ENCODE measurements around the gene STEAP1B. TPM values are rescaled to one million over a fixed set of nuclear protein-coding genes. Genes with fewer than 3 reads are reported as not detected.

The STEAP1B gene
- total and polyA plus RNA-seq, 2 of the 4 experiments (the other 2 are of a cell fraction): 7.9 to 13.8 TPM

DNA sequence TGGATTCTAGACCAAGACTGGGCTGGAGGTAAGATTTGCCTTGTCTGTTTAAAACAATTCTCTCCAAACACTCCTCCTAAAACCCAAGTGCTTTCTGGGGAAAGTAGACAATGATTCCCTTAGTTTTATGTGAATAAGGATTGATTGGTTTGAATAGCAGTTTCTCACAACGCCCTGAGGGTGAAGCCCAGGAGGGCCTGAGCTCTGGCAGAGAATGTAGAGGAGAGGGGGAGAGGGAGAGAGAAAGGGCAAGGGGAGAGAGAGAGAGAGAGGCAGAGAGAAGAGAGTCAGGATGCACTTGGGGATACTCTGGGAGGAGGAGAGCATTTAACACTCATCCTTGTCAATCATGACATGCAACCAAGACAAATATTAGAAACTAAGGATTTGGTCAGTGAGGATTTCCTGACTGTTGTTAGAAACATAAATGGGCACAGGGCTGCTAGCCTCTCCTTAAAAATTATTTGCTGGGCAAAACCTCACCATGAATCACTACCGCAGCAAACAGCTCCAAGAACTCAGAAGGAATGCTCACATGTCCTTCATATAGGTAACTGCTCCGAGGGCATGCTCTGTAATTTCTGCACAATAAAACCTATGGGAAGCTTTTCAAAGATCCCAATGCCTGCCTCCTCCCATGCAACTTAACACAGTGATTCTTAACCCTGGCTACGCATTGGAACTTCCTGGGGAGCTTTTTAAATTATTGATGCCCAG is 87.9 kb downstream of the STEAP1B start:
- Histone ChIP-seq H2BK120ac (ENCODE audit: low read depth, low read length) (no peak overlapping the region), H3K27me3 (ENCODE audit: control insufficient read depth, insufficient read depth, low read length) (no peaks in the 10 kb centered on the region), H3K27ac (ENCODE audit: insufficient read depth, low read length) (no peak overlapping the region), H3K9me1 (ENCODE audit: insufficient read depth, low read length) (no peaks in the 10 kb centered on the region), H4K5ac (ENCODE audit: low read depth, low read length) (no peak overlapping the region), H2BK15ac (ENCODE audit: low read depth, low read length) (no peak overlapping the region), H2AFZ (replicated peaks; ENCODE audit: low read length, poor library complexity) (no peak overlapping the region), H3K4me2 (ENCODE audit: low read depth, low read length) (no peak overlapping the region), H3K4ac (ENCODE audit: low read depth, low read length) (no peak overlapping the region), H4K20me1 (ENCODE audit: insufficient read depth, low read length) (no peaks in the 10 kb centered on the region), H3K4me3 (ENCODE audit: insufficient read depth, low read depth, low read length) (no peak overlapping the region), H4K91ac (ENCODE audit: insufficient read depth, low read depth, low read length) (no peak overlapping the region), H3K36me3 (ENCODE audit: control insufficient read depth, insufficient read depth, low read length) (no peaks in the 10 kb centered on the region), H3K56ac (ENCODE audit: extremely low read depth, insufficient read depth, low read length) (no peak overlapping the region), H3K23ac (ENCODE audit: low read depth, low read length) (no peak overlapping the region), H3K9ac (ENCODE audit: low read depth, low read length) (no peak overlapping the region), H2AK5ac (ENCODE audit: low read depth, low read length) (no peak overlapping the region), H3K14ac (replicated peaks; ENCODE audit: low read depth, low read length) (no peak overlapping the region), H3K79me1 (ENCODE audit: low read depth in 1 of 2, low read length in 2 of 2) (no peaks in the 10 kb centered on the region), H3K18ac (ENCODE audit: low read depth, low read length) (no peak overlapping the region), H2AK9ac (replicated peaks; ENCODE audit: low read depth, low read length, poor library complexity) (no peak overlapping the region), H2BK20ac (ENCODE audit: low read depth, low read length) (no peak overlapping the region), H2BK5ac (ENCODE audit: low read depth, low read length, poor library complexity, severe bottlenecking) (no peak overlapping the region), H3K9me3 (ENCODE audit: control insufficient read depth, insufficient read depth, low read length) (no peaks in the 10 kb centered on the region), H3K4me1 (ENCODE audit: control insufficient read depth, insufficient read depth, low read length) (no peaks in the 10 kb centered on the region), H4K8ac (ENCODE audit: low read depth in 2 of 2, low read length in 2 of 2) (no peak overlapping the region)
- no peak for DNase-seq
- no peak for TF ChIP-seq MXI1 (IDR thresholded peaks at IDR 0.05; ENCODE audit: borderline replicate concordance, low read depth, low read length)
- TF ChIP-seq POLR2A (IDR thresholded peaks at IDR 0.05; ENCODE audit: low read depth, low read length): no peak
- TF ChIP-seq RFX5 (IDR thresholded peaks at IDR 0.05; ENCODE audit: low read depth, low read length): no peak
- TF ChIP-seq RCOR1 (IDR thresholded peaks at IDR 0.05; ENCODE audit: insufficient replicate concordance, low read length): no peak
- no peak for TF ChIP-seq RAD21 (IDR thresholded peaks at IDR 0.05; ENCODE audit: low read length)
- no peak for TF ChIP-seq CHD1 (IDR thresholded peaks at IDR 0.05; ENCODE audit: low read depth, low read length)
- no peak for TF ChIP-seq CEBPB (IDR thresholded peaks at IDR 0.05; ENCODE audit: low read depth, low read length)
- TF ChIP-seq MAFK (IDR thresholded peaks at IDR 0.05; ENCODE audit: low read depth, low read length): no peak
- TF ChIP-seq, protein P1, sequence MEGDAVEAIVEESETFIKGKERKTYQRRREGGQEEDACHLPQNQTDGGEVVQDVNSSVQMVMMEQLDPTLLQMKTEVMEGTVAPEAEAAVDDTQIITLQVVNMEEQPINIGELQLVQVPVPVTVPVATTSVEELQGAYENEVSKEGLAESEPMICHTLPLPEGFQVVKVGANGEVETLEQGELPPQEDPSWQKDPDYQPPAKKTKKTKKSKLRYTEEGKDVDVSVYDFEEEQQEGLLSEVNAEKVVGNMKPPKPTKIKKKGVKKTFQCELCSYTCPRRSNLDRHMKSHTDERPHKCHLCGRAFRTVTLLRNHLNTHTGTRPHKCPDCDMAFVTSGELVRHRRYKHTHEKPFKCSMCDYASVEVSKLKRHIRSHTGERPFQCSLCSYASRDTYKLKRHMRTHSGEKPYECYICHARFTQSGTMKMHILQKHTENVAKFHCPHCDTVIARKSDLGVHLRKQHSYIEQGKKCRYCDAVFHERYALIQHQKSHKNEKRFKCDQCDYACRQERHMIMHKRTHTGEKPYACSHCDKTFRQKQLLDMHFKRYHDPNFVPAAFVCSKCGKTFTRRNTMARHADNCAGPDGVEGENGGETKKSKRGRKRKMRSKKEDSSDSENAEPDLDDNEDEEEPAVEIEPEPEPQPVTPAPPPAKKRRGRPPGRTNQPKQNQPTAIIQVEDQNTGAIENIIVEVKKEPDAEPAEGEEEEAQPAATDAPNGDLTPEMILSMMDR (conservative IDR thresholded peaks at IDR 0.05; ENCODE audit: low read depth, low read length): no peak
- TF ChIP-seq, protein P2, sequence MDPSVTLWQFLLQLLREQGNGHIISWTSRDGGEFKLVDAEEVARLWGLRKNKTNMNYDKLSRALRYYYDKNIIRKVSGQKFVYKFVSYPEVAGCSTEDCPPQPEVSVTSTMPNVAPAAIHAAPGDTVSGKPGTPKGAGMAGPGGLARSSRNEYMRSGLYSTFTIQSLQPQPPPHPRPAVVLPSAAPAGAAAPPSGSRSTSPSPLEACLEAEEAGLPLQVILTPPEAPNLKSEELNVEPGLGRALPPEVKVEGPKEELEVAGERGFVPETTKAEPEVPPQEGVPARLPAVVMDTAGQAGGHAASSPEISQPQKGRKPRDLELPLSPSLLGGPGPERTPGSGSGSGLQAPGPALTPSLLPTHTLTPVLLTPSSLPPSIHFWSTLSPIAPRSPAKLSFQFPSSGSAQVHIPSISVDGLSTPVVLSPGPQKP (IDR thresholded peaks at IDR 0.05; ENCODE audit: borderline replicate concordance, low read depth, low read length): no peak
- TF ChIP-seq BHLHE40 (IDR thresholded peaks at IDR 0.05; ENCODE audit: low read depth, low read length): no peak
- TF ChIP-seq MAZ (IDR thresholded peaks at IDR 0.05; ENCODE audit: borderline replicate concordance, low read depth, low read length): no peak
- TF ChIP-seq NFE2L2 (IDR thresholded peaks at IDR 0.05; ENCODE audit: low read depth, low read length): no peak
- no peak for TF ChIP-seq SMC3 (IDR thresholded peaks at IDR 0.05; ENCODE audit: low read depth, low read length)
- TF ChIP-seq USF2 (IDR thresholded peaks at IDR 0.05; ENCODE audit: low read depth, low read length): no peak
- TF ChIP-seq FOS (IDR thresholded peaks at IDR 0.05; ENCODE audit: low read depth, low read length): no peak
- CTCF ChIA-PET: no interaction called here
- in situ Hi-C loops (cut with MboI; ENCODE audit: low sequenced_read_pairs) (no loop called here), dilution Hi-C loops (cut with HindIII; ENCODE audit: low sequenced_read_pairs, unreplicated experiment) (no loop called here), intact Hi-C loops (cut with micrococcal nuclease) (no loop called here)
- no peak for ATAC-seq (ENCODE audit: low read depth)
- WGBS, 2 experiments (ENCODE audit: extremely low coverage in 2 of 2, insufficient read length in 1 of 2): no CpG with 5 or more reads among the region's 4 CpGs
- POLR2A ChIA-PET (ENCODE audit: unreplicated experiment): no interaction called here
- BruUV-seq (replicated peaks): no TSS peak
